Kidney (tissue), 14 donors: ENCODE data around the gene USP24. TPM values are rescaled to one million over a fixed set of nuclear protein-coding genes. Genes with fewer than 3 reads are reported as not detected.

Experiments
- DNase-seq, 5 donors: peaks; one replicate each; pipeline ENCODE4 v3.0.0-alpha.2; 2013 to 2020
- FAIRE-seq: peaks from 2 replicates; lab custom pipeline; 2012; peaks lifted over from hg19 to GRCh38; lab: Jason Lieb, UNC
- H3K27ac ChIP-seq, 2 donors: one replicate each; pipeline ENCODE4 v1.7.0; 2013; ENCODE audit warnings: low read depth in 2 of 2, low read length in 2 of 2, inconsistent platforms in 1 of 2
- H3K27me3 ChIP-seq: one replicate; pipeline ENCODE4 v1.7.1; 2013; ENCODE audit warnings: low read length, inconsistent platforms; ENCODE audit not compliant: control insufficient read depth, insufficient read depth
- H3K36me3 ChIP-seq, 3 donors: one replicate each; pipeline versions ENCODE4 v1.7.0 to v1.7.1; 2013; ENCODE audit warnings: low read length in 3 of 3, control low read depth in 1 of 3, inconsistent platforms in 1 of 3; ENCODE audit not compliant: insufficient read depth in 3 of 3, control insufficient read depth in 2 of 3
- H3K4me1 ChIP-seq, 3 donors: one replicate each; pipeline versions ENCODE4 v1.7.0 to v1.7.1; 2013; ENCODE audit warnings: low read length in 3 of 3, inconsistent platforms in 1 of 3, low read depth in 1 of 3; ENCODE audit not compliant: control insufficient read depth in 2 of 3, insufficient read depth in 2 of 3
- H3K4me3 ChIP-seq, 3 donors: one replicate each; pipeline versions ENCODE4 v1.7.0 to v1.8.1; 2013; ENCODE audit warnings: low read length in 3 of 3, control low read depth in 1 of 3, inconsistent platforms in 1 of 3
- H3K9ac ChIP-seq, 3 donors: one replicate each; pipeline versions ENCODE4 v1.7.0 to v1.7.1; 2013; ENCODE audit warnings: low read length in 3 of 3, control low read depth in 1 of 3, inconsistent platforms in 1 of 3
- H3K9me3 ChIP-seq, 3 donors: one replicate each; pipeline versions ENCODE4 v1.7.0 to v1.7.1; 2013; ENCODE audit warnings: low read length in 3 of 3, control low read depth in 1 of 3, inconsistent platforms in 1 of 3; ENCODE audit not compliant: control insufficient read depth in 2 of 3, insufficient read depth in 1 of 3
- CTCF ChIP-seq: IDR thresholded peaks from 3 replicates; pipeline ENCODE4 v1.5.1; 2012; ENCODE audit warnings: mild to moderate bottlenecking, moderate library complexity, borderline replicate concordance; ENCODE audit not compliant: insufficient read depth; ENCODE audit errors: extremely low read depth
- intact Hi-C: fragments of 100-400 bp; cut with DNase I; formaldehyde crosslinking; loops from one replicate; pipeline ENCODE4 v1.11.1; 2022
- polyA plus RNA-seq: library from polyadenylated mRNA; stranded (reverse); fragments of 350-450 nt; fragmentation: Illumina TruSeq; extraction: RNeasy Lipid Tissue Mini Kit (QIAGEN cat#74804); gene quantifications from one replicate; pipeline ENCODE4 v1.2.3, GENCODE V29; 2014; ENCODE audit warnings: low read depth, low replicate concordance; ENCODE audit not compliant: insufficient read depth
- total RNA-seq: library from RNA; stranded (reverse); fragmentation: NEBNext Ultra II Directional; extraction: Animal tissue kit (Norgen Biotek cat#: 25700); gene quantifications from one replicate; pipeline ENCODE4 v1.2.1, GENCODE V29; 2021
- donor health status: control.
- donor health status: control.
- donor health status: control.
- donor health status: control.
- donor health status: control.
- donor health status: DM: yes; HTN: yes; CAD: no.
- donor health status: Normal renal cell carcinoma (clear cell type).

Gene USP24
- total and polyA plus RNA-seq, 2 donors from 2014 or later: 10.1 to 49.2 TPM

- no peak for DNase-seq
- Histone ChIP-seq H3K4me3 (no peak overlapping the region), H3K36me3 (peaks cover 11 to 56% (median 52%) of the 10 kb centered on the region in 3 donors), H3K9ac (no peak overlapping the region), H3K9me3 (no peaks in the 10 kb centered on the region), H3K4me1 (no peaks in the 10 kb centered on the region), H3K27ac (no peak overlapping the region), H3K27me3 (no peaks in the 10 kb centered on the region)
- no peak for FAIRE-seq
- intact Hi-C loops: no loop called here
- no peak for TF ChIP-seq CTCF
These were observed 76.3 kb downstream of the USP24 start for GRCh38 chr1:55138823-55139222.

GRCh38 chr1:55134152-55134808, 80.9 kb downstream of the USP24 start:
- no peak for DNase-seq
- Histone ChIP-seq H3K27ac (no peak overlapping the region), H3K4me1 (no peaks in the 10 kb centered on the region), H3K9ac (no peak overlapping the region), H3K4me3 (no peak overlapping the region), H3K27me3 (no peaks in the 10 kb centered on the region), H3K9me3 (no peaks in the 10 kb centered on the region), H3K36me3 (peaks cover 19 to 65% (median 62%) of the 10 kb centered on the region in 3 donors)
- TF ChIP-seq CTCF: no peak
- FAIRE-seq: no peak
- intact Hi-C loops: no loop called here

- FAIRE-seq (no peak), DNase-seq (no peak)
- intact Hi-C loops: no loop called here
- no peak overlapping the region for H3K27ac ChIP-seq
- peaks cover 0 to 3% (median 2%) of the 10 kb centered on the region in 3 donors for H3K4me1 ChIP-seq
- H3K9me3 ChIP-seq: no peaks in the 10 kb centered on the region
- H3K27me3 ChIP-seq: no peaks in the 10 kb centered on the region
- H3K36me3 ChIP-seq: peaks cover 23 to 63% (median 52%) of the 10 kb centered on the region in 3 donors
- no peak overlapping the region for H3K4me3 ChIP-seq
- TF ChIP-seq CTCF: no peak
- H3K9ac ChIP-seq: no peak overlapping the region
These were observed 83.4 kb downstream of the USP24 start for GRCh38 chr1:55131801-55132200.
